EH (cell line): ENCODE results near the gene TLE7.

ENCODE experiments used
- DNase-seq: peaks from one replicate; pipeline ENCODE4 v3.0.0-alpha.2; 2015; ENCODE audit warnings: low read depth

The TLE7 gene

GRCh38 chr16:71442051-71442440 lies at the start of gene TLE7:
TLE7 (minus strand) TSS chr16:71442054; CDS start chr16:71433324, 8,730 bp downstream.
- DNase-seq, result no peak

- no peak for DNase-seq
These were observed 49.2 kb upstream of the TLE7 start for GRCh38 chr16:71491054-71491453.

DNA sequence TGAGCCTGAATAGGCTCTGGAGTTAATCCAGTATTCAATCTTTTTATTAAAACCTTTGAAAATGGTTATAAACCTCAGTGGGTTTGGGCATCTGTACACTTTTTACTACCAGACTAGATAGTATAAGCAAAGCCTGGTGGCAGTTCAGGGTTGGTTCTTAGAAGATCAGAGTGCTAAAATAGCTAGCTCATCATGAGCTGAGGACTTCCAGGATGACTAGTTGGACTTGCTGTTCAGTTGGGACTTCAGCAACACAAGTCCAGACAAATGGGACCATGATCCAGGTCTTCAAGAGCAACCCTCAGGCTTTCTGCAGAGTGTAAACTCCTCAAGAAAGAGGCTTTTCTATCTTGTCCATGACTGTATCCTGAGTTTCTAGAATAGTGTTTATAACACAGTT lies 48.5 kb upstream of the TLE7 start:
- no peak for DNase-seq

GRCh38 chr16:71489122-71489521 lies 47.3 kb upstream of the TLE7 start, which contains the start of gene ZNF19:
ZNF19 (minus strand) TSS chr16:71489324; CDS start chr16:71482114, 7,210 bp downstream.
- DNase-seq, result no peak

DNA sequence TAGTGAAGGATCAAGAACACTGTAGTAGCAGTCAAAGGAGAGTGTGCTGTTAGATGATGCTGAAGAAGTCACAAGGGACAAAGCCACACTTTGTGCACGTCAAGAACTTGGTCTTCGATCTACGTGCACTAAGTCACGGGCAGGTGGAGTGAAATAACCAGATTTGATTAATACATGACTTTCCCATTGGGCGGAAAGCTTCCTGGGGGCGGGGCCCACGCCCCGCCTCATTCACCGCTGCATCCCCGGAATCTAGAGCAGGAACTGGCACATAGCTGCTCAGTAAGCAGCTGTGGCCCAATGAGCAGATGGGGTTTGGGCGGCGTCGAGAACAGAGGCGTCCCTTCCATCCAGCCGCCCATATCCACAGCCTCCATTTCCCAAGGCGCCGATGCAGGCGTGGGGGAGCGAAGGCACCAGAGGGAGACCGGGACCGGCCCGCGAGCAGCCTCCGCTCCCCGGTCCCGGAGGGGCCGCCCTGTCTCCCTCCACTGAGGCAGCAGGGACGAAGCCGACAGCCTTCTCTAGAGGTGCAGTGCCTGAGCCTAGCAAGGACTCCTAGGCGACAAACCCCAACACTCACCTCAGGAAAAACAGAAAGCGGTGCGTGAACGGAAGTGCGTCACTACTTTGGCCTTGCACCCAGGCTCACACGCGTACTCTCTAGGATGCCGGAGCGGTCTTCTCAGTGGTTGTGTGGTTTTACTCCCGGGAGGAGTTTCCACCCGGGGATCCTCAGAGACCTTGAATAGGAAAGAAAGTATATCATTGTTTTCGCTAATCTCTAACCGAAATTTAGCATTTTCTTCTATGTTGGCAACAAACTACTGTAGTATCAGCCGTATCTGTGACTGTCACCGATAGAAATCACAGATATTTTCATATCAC lies 42.4 kb upstream of the TLE7 start:
- peak; percentile 93 for DNase-seq

DNA sequence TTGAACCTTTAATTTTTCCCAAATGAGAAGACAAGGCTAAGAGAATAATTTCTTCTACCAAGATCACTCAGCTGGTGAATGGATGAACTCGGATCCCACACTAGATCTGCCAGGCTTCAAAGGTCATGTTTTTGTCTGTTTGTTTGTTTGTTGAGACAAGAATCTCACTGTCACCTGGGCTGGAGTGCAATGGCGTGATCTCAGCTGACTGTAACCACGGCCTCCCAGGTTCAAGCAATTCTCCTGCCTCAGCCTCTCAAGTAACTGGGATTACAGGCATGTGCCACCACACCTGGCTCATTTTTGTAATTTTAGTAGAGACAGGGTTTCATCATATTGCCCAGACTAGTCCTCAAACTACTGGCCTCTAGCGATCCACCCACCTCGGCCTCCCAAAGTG lies 40.7 kb upstream of the TLE7 start:
- no peak for DNase-seq

DNA sequence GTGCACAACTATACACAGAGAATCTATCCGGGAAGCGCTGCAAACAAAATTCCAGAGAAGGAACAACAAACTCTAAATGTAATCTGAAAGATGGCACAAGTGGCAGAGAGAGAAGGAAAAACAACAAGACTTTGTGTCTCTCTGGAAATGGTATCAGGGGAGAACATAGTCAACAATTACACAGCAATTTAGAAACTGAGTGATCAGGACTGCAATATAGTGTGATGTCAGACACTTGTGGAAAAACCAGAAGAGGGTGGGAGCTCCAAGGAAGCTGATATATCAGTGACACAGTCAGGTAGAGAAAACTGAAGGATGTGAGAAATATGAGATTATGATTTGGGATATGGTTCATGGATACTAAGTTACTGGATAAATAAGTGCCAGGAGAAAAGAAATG lies 39.1 kb upstream of the TLE7 start:
- DNase-seq, result no peak

GRCh38 chr16:71479420-71479819 lies 37.6 kb upstream of the TLE7 start:
- peak; percentile 43 for DNase-seq

DNA sequence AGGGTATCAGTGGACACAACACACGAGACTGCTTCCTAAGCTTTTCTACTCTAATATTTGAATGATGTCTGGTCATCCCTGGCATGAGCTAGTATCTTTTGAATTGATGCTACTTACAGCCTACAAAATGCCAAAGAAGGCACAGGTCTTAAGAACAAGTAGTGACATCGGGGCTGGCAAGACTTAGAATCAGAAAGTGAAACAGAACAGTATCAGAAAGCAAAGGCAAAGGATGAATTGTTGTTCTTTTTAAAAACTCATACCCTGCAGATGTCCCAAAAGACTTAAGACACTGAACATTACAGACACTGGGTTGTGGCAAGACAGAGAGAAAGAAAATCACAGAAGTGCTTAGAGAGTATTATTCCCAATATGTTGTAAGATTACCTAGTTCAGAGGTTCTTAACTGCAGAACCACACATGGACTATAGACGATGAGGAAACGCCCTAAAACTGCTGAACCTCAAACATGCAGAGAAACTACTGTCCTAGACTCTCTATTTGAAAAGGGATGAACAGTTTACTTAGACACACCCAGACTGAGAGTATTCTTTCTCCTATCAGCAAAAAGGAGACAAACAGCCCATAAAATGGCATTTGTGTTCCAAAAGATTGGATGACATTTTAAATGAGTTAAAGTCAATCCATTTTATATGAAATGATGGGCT lies 34.7 kb upstream of the TLE7 start:
- no peak for DNase-seq

DNA sequence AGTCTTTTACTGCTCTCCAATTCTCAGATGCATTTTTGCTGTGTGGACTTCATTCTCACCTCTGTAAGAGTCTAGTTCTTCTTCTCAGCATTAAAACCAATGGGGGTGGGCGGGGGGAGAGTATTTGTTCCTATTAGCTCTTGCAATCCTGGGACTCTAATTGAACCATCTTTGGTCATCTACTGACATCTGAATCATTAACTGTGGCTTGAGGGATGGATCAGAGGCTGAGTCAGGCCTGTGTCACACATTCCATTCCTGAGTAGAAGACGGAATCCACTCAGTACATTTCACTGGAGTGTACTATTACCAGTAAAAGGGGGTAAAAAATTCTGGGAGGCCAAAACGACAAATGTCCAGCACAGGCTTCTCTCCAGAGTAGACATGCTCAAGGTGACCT lies 33.0 kb upstream of the TLE7 start:
- peak; percentile 97 for DNase-seq

- DNase-seq, result peak; percentile 59
These were observed 32.0 kb upstream of the TLE7 start for GRCh38 chr16:71473891-71474290.

DNA sequence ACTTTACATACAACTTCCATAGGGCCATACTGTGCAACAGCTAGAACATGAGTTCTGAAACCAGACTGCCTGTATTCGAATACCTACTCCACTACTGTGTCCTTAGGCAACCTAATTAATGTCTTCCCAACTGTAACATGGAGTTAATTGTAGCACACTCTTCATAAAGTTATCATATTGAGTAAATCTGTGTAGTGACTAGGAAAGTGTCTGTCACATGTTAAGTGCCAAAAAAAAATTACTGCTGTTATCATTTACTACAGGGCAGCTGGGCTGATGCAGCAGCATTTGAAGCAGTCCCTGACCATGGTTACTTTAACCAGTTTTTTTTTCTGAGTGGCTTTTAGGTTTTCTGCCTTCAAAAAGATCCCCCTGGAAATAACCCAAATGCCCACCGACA lies 31.1 kb upstream of the TLE7 start:
- DNase-seq, result no peak

- peak; percentile 63 for DNase-seq
These were observed 30.2 kb upstream of the TLE7 start for GRCh38 chr16:71472051-71472450.

GRCh38 chr16:71467810-71468209 lies 26.0 kb upstream of the TLE7 start:
- DNase-seq, result peak; percentile 54

- DNase-seq, result no peak
These were observed 22.4 kb upstream of the TLE7 start for GRCh38 chr16:71464231-71464630.

DNA sequence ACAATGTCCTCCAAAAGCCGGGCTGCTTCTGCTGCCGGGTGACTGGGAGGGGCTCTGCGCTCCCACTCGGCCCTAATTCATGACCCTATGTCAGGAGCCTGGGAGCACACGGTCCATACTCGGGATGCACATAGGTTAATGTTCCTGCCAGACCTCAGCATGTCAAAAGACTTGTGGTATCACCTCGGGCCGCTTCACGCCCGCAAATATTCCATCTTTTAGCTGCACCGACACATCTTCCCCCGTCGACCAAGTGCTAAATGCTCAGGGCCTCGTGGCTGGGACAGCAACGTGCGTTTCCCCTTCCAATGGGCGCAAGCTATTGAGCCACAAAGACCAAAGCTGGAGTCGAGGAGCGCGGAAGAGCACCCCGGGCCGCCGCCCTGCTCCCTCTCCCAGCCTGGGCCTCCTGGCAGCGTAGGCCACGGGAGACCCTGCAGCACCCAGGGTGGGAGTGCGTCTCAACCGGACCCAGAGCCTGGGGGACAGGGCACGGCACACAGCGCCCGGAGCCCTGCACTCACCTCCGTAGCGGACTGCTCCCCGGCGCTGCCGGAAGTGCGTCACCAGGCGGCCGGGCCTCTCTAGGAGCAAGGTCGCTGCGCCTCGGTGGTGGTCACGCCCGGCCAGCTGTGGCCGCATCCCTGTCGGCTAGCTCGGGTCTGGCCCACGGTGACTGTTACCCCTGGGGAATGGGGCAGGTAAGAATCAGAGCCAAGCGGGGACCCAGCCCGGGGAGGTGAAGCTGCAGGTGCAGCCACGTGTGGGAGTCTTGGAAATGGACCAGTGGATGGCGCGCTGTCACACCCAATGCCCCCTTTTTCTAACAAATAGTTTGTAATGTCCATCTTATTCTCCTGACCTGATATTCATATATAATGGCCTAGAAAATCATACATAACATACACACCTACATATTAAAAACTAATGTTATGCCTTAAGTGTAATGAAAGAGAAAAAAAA lies 20.1 kb upstream of the TLE7 start, which contains the start of gene ZNF23:
TSS of gene ZNF23 (minus strand) at position 562 of the 963 bp plus-strand sequence. CDS start 5,451 bp downstream, outside the sequence.
- DNase-seq, result peak; percentile 77

GRCh38 chr16:71460941-71461340 lies 19.1 kb upstream of the TLE7 start:
- DNase-seq, result no peak

DNA sequence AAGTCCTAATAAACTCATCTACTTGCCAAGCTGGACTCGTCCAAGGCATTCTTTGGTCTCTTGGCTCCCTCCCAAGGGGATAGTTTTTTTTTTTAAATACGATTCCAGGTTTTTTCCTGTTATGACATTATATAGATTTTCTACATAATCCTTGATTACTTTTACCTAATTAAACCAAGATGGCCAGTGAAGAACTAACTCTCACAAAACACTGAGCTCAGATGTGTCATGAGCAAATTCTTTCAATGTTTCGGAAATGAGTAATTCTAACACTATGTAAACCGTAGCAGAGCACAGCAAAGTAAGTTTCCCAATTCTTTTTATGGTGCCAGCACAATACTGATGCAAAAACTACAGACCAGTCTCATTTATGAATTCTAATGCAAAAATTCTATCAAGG lies 18.4 kb upstream of the TLE7 start:
- DNase-seq, result peak; percentile 92

- DNase-seq, result no peak
These were observed 17.7 kb upstream of the TLE7 start for GRCh38 chr16:71459510-71459909.

- DNase-seq, result no peak
These were observed 14.9 kb upstream of the TLE7 start for GRCh38 chr16:71456801-71457200.

DNA sequence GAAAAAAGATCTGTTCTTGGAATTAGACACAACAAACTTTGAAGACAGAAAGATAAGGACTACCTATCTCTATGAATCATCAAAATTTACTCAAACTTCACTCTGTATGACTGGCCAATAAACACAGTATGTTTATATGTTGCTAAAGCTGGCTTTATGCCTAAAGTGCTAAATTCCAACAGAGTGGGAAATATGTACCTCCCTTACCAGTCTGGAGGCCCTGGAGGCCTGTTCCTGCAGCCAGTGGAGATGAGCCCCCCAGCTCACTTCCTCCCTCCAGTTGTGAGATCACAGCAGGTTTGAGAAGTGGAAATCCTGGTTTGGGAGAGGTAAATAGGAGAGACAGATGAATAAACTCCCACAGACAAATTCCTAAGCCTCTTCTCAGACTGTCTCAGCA lies 11.2 kb upstream of the TLE7 start:
- DNase-seq, result no peak

GRCh38 chr16:71449020-71449419 lies 7.2 kb upstream of the TLE7 start:
- DNase-seq, result no peak
